NCI-H1105 treated with DMSO at 0.1 percent for 48 hours (cell line): ENCODE measurements around the gene CACNA1C.
"Not testable (repeated sequence)": the region's sequence is repeated elsewhere in the genome, so short reads cannot be mapped to it uniquely, and the experiment has no call there.

Experiments used
- DNase-seq: peaks from one replicate; lab custom pipeline; 2025; lab: John Stamatoyannopoulos, UW

CACNA1C gene

GRCh38 chr12:2112401-2112800 is 59.6 kb downstream of the CACNA1C start:
- no peak for DNase-seq

GRCh38 chr12:2113119-2113912 is 60.5 kb downstream of the CACNA1C start:
- DNase-seq: no peak

- DNase-seq: no peak
Measured at GRCh38 chr12:2114071-2114470, 61.3 kb downstream of the CACNA1C start.

- no peak for DNase-seq
Measured at GRCh38 chr12:2115101-2115845, 62.5 kb downstream of the CACNA1C start.

- no peak for DNase-seq
Measured at GRCh38 chr12:2117541-2117940, 64.8 kb downstream of the CACNA1C start.

- no peak for DNase-seq
Measured at GRCh38 chr12:2118061-2118460, 65.3 kb downstream of the CACNA1C start.

- no peak for DNase-seq
Measured at GRCh38 chr12:2118481-2119255, 65.9 kb downstream of the CACNA1C start.

- no peak for DNase-seq
Measured at GRCh38 chr12:2119266-2119665, 66.5 kb downstream of the CACNA1C start.

GRCh38 chr12:2120982-2121758 is 68.4 kb downstream of the CACNA1C start:
- DNase-seq: no peak

GRCh38 chr12:2124466-2125023 is 71.8 kb downstream of the CACNA1C start:
- DNase-seq: no peak

GRCh38 chr12:2125651-2126522 is 73.1 kb downstream of the CACNA1C start:
- no peak for DNase-seq

- no peak for DNase-seq
Measured at GRCh38 chr12:2126676-2127406, 74.1 kb downstream of the CACNA1C start.

GRCh38 chr12:2129076-2129475 is 76.3 kb downstream of the CACNA1C start:
- no peak for DNase-seq

- DNase-seq: not testable (repeated sequence)
Measured at GRCh38 chr12:2135661-2136418, 83.1 kb downstream of the CACNA1C start.

GRCh38 chr12:2136901-2137300 is 84.1 kb downstream of the CACNA1C start:
- DNase-seq: no peak

GRCh38 chr12:2137711-2138110 is 84.9 kb downstream of the CACNA1C start:
- no peak for DNase-seq

GRCh38 chr12:2138294-2138693 is 85.5 kb downstream of the CACNA1C start:
- DNase-seq: no peak

- DNase-seq: no peak
Measured at GRCh38 chr12:2138871-2139308, 86.1 kb downstream of the CACNA1C start.

- no peak for DNase-seq
Measured at GRCh38 chr12:2139651-2140050, 86.9 kb downstream of the CACNA1C start.
